Mononuclear cell (primary cell): ENCODE results near the gene GNAL. TPM values are rescaled to one million over a fixed set of nuclear protein-coding genes. Genes with fewer than 3 reads are reported as not detected.

Experiments used
- H3K27me3 ChIP-seq: 2 replicates; pipeline ENCODE4 v1.6.0; 2011; ENCODE audit warnings: low read length, control low read depth; ENCODE audit not compliant: insufficient read depth
- H3K4me1 ChIP-seq: 2 replicates; pipeline ENCODE4 v1.5.1; 2011; ENCODE audit warnings: mild to moderate bottlenecking, low read length, control low read depth; ENCODE audit not compliant: insufficient read depth
- H3K4me3 ChIP-seq: 2 replicates; pipeline ENCODE4 v1.5.1; 2011; ENCODE audit warnings: mild to moderate bottlenecking, low read length, moderate library complexity
- H3K9me3 ChIP-seq: 2 replicates; pipeline ENCODE4 v1.5.1; 2011; ENCODE audit warnings: low read depth, mild to moderate bottlenecking, control low read depth, low read length
- total RNA-seq: library from RNA; depleted of rRNA; stranded (reverse); fragments of >200 nt; gene quantifications from one replicate; pipeline ENCODE4 v1.2.3, GENCODE V29; 2012

The GNAL gene
- total RNA-seq, 1 donor, result 0.84 TPM

GRCh38 chr18:11728249-11728648 lies 39.2 kb downstream of the GNAL start:
- Histone ChIP-seq H3K27me3 (peaks cover 15% of the 10 kb centered on the region), H3K4me1 (no peaks in the 10 kb centered on the region), H3K9me3 (no peaks in the 10 kb centered on the region), H3K4me3 (no peak overlapping the region)

- no peaks in the 10 kb centered on the region for H3K9me3 ChIP-seq
- H3K4me3 ChIP-seq, result no peak overlapping the region
- H3K4me1 ChIP-seq, result no peaks in the 10 kb centered on the region
- H3K27me3 ChIP-seq, result peaks cover 16% of the 10 kb centered on the region
Observed at GRCh38 chr18:11729556-11729955, 40.5 kb downstream of the GNAL start.

- no peak overlapping the region for H3K4me3 ChIP-seq
- peaks cover 16% of the 10 kb centered on the region for H3K27me3 ChIP-seq
- no peaks in the 10 kb centered on the region for H3K9me3 ChIP-seq
- H3K4me1 ChIP-seq, result no peaks in the 10 kb centered on the region
Observed at GRCh38 chr18:11733031-11733430, 44.0 kb downstream of the GNAL start.

GRCh38 chr18:11736656-11737055 lies 47.6 kb downstream of the GNAL start:
- H3K4me1 ChIP-seq, result no peaks in the 10 kb centered on the region
- H3K4me3 ChIP-seq, result no peak overlapping the region
- no peaks in the 10 kb centered on the region for H3K9me3 ChIP-seq
- H3K27me3 ChIP-seq, result peaks cover 16% of the 10 kb centered on the region

GRCh38 chr18:11739893-11740292 lies 50.8 kb downstream of the GNAL start:
- H3K4me3 ChIP-seq, result no peak overlapping the region
- H3K9me3 ChIP-seq, result no peaks in the 10 kb centered on the region
- H3K4me1 ChIP-seq, result no peaks in the 10 kb centered on the region
- H3K27me3 ChIP-seq, result peaks cover 3% of the 10 kb centered on the region

GRCh38 chr18:11740461-11740860 lies 51.4 kb downstream of the GNAL start:
- no peaks in the 10 kb centered on the region for H3K4me1 ChIP-seq
- H3K4me3 ChIP-seq, result no peak overlapping the region
- peaks cover 3% of the 10 kb centered on the region for H3K27me3 ChIP-seq
- H3K9me3 ChIP-seq, result no peaks in the 10 kb centered on the region

GRCh38 chr18:11741505-11742145 lies 52.6 kb downstream of the GNAL start:
- no peak overlapping the region for H3K4me3 ChIP-seq
- peaks cover 3% of the 10 kb centered on the region for H3K27me3 ChIP-seq
- no peaks in the 10 kb centered on the region for H3K4me1 ChIP-seq
- no peaks in the 10 kb centered on the region for H3K9me3 ChIP-seq

- no peaks in the 10 kb centered on the region for H3K4me1 ChIP-seq
Observed at GRCh38 chr18:11745521-11745920, 56.5 kb downstream of the GNAL start.

GRCh38 chr18:11747286-11747685 lies 58.2 kb downstream of the GNAL start:
- Histone ChIP-seq H3K4me1 (no peaks in the 10 kb centered on the region), H3K4me3 (no peak overlapping the region), H3K27me3 (peaks cover 27% of the 10 kb centered on the region), H3K9me3 (no peaks in the 10 kb centered on the region)

More at GRCh38 chr18:11745521-11745920, 56.5 kb downstream of the GNAL start:
- Histone ChIP-seq H3K9me3 (no peaks in the 10 kb centered on the region), H3K27me3 (peaks cover 12% of the 10 kb centered on the region), H3K4me3 (no peak overlapping the region)

GRCh38 chr18:11747731-11748130 lies 58.7 kb downstream of the GNAL start:
- no peaks in the 10 kb centered on the region for H3K9me3 ChIP-seq
- no peak overlapping the region for H3K4me3 ChIP-seq
- no peaks in the 10 kb centered on the region for H3K4me1 ChIP-seq
- peaks cover 29% of the 10 kb centered on the region for H3K27me3 ChIP-seq

GRCh38 chr18:11749305-11749704 lies 60.2 kb downstream of the GNAL start:
- Histone ChIP-seq H3K4me1 (no peaks in the 10 kb centered on the region), H3K27me3 (peaks cover 42% of the 10 kb centered on the region), H3K4me3 (no peak overlapping the region), H3K9me3 (no peaks in the 10 kb centered on the region)

- peaks cover 46% of the 10 kb centered on the region for H3K27me3 ChIP-seq
- H3K4me3 ChIP-seq, result no peak overlapping the region
- no peaks in the 10 kb centered on the region for H3K4me1 ChIP-seq
- H3K9me3 ChIP-seq, result no peaks in the 10 kb centered on the region
Observed at GRCh38 chr18:11750171-11750570, 61.1 kb downstream of the GNAL start.

- no peak overlapping the region for H3K4me3 ChIP-seq
- H3K27me3 ChIP-seq, result peaks cover 48% of the 10 kb centered on the region
- H3K9me3 ChIP-seq, result no peaks in the 10 kb centered on the region
- H3K4me1 ChIP-seq, result no peaks in the 10 kb centered on the region
Observed at GRCh38 chr18:11750581-11751310, 61.7 kb downstream of the GNAL start.

- Histone ChIP-seq H3K4me1 (no peaks in the 10 kb centered on the region), H3K9me3 (no peaks in the 10 kb centered on the region), H3K27me3 (peaks cover 51% of the 10 kb centered on the region), H3K4me3 (no peak overlapping the region)
Observed at GRCh38 chr18:11751341-11752115, 62.5 kb downstream of the GNAL start.
